ENCODE data around the gene UNC93B1.

The UNC93B1 gene

DNA sequence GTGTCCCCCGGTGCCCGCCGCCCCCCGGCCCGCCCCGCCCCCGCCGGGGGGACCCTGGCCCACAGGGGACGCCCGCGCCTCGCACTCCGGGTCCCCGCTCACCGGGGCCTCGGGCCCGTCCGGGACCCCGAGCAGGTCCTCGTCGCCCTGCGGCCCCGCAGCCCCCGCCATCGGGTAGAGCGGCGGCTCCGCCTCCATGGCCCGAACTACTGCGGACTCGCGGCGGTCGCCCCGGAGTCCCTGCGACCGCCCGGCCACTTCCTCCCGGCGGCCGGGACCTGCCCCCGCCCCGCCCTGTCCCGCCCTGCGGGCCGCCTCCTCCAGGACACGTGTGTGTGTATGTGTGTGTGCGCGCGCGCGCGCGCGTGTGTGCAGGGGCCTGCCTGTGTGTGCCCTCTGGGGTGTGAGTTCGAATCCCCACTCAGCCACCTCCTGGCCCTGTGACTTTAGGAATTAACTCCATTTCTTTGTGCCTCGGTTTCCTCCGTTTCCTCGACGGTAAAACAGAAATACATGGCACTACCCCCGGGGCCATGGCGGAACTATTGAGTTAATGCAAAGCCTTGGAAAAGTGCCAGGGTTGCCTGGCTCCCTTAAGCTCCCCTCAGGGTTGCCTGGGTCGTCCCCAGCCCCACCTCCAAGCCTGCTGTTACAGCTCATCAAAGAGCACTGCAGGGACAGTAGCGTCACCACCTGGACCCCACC lies at the start of gene UNC93B1:
TSS of gene UNC93B1 (minus strand) at position 252 of the 705 bp plus-strand sequence. CDS start at position 198, 54 bp downstream.
- DNase-seq (ENCODE audit: low read depth in 2 of 3, low spot score in 1 of 3), result peak; percentile 61 to 83 (median 71)

GRCh38 chr11:68053117-68053516 lies 49.2 kb upstream of the UNC93B1 start:
- no peak for DNase-seq (ENCODE audit: low read depth in 2 of 3, low spot score in 1 of 3)

- no peak for DNase-seq (ENCODE audit: low read depth in 2 of 3, low spot score in 1 of 3)
These were observed 48.4 kb upstream of the UNC93B1 start for GRCh38 chr11:68052137-68052873.

- DNase-seq (ENCODE audit: low read depth in 2 of 3, low spot score in 1 of 3), result no peak
These were observed 47.6 kb upstream of the UNC93B1 start for GRCh38 chr11:68051191-68052136.

- DNase-seq (ENCODE audit: low read depth in 2 of 3, low spot score in 1 of 3), result no peak
These were observed 46.5 kb upstream of the UNC93B1 start for GRCh38 chr11:68050371-68050841.

- DNase-seq (ENCODE audit: low read depth in 2 of 3, low spot score in 1 of 3), result no peak
These were observed 45.8 kb upstream of the UNC93B1 start for GRCh38 chr11:68049509-68050370.

GRCh38 chr11:68048681-68049508 lies 45.0 kb upstream of the UNC93B1 start:
- no peak for DNase-seq (ENCODE audit: low read depth in 2 of 3, low spot score in 1 of 3)

- DNase-seq (ENCODE audit: low read depth in 2 of 3, low spot score in 1 of 3), result no peak
These were observed 43.8 kb upstream of the UNC93B1 start for GRCh38 chr11:68047437-68048290.

GRCh38 chr11:68044898-68045351 lies 41.0 kb upstream of the UNC93B1 start:
- DNase-seq (ENCODE audit: low read depth in 2 of 3, low spot score in 1 of 3), result no peak

GRCh38 chr11:68044145-68044813 lies 40.4 kb upstream of the UNC93B1 start:
- DNase-seq (ENCODE audit: low read depth in 2 of 3, low spot score in 1 of 3), result no peak

DNA sequence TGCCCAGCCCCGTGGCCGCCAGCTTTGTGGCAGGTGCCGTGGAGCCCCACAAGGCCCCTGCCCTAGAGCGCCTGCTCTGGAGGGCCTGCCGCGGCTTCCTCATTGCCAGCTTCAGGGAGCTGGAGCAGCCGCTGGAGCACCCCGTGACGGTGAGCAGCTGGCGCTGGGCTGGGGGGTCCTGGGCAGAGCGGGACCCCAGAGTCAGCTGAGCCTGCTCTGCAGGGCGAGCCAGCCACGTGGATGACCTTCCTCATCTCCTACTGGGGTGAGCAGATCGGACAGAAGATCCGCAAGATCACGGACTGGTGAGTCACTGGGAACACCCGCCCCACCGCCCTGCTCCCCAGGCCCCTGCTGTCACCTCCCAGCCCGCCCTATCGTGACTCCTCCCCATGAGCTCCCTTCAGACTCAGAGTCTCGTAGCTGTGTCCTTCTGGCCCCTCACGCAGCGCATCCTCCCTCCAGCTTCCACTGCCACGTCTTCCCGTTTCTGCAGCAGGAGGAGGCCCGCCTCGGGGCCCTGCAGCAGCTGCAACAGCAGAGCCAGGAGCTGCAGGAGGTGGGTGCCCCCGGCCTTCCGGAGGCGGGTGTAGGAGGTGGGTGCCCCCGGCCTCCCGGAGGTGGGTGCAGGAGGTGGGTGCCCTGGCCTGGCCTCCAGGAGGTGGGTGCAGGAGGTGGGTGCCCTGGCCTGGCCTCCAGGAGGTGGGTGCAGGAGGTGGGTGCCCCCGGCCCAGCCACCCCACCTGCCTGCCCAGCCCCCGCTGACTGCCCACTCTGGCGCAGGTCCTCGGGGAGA lies 39.6 kb upstream of the UNC93B1 start:
- no peak for DNase-seq (ENCODE audit: low read depth in 2 of 3, low spot score in 1 of 3)

GRCh38 chr11:68043029-68043348 lies 39.1 kb upstream of the UNC93B1 start:
- no peak for DNase-seq (ENCODE audit: low read depth in 2 of 3, low spot score in 1 of 3)

DNA sequence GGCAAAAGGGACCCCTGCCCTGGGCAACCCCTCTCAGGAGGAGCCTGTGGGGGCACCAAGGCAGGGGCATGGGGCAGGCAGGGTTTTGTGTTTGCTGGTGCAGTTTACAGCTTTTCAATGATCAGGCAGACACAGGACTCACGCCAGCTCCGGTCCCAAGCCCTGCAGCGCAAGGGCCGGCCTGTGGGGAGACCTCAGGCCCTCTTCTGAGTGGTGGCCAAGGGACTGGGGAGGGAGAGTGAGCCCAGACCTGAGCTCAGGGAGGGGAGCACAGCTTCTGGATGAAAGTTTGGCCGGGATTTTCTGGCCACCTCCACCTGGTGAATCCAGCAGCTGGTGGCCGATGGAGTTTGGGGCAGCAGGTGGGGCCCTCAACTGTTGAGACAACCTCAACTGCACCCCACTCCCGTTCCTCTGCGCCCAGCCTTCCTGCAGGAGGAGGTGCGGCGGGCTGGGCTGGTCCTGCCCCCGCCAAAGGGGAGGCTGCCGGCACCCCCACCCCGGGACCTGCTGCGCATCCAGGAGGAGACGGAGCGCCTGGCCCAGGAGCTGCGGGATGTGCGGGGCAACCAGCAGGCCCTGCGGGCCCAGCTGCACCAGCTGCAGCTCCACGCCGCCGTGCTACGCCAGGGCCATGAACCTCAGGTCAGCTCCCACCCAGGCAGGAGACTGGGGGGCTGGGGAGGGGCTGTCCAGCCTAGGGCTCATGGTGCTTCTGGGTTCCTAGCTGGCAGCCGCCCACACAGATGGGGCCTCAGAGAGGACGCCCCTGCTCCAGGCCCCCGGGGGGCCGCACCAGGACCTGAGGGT lies 38.5 kb upstream of the UNC93B1 start:
- no peak for DNase-seq (ENCODE audit: low read depth in 2 of 3, low spot score in 1 of 3)

GRCh38 chr11:68041617-68042218 lies 37.8 kb upstream of the UNC93B1 start:
- DNase-seq (ENCODE audit: low read depth in 2 of 3, low spot score in 1 of 3), result no peak

- DNase-seq (ENCODE audit: low read depth in 2 of 3, low spot score in 1 of 3), result no peak
These were observed 37.2 kb upstream of the UNC93B1 start for GRCh38 chr11:68040957-68041591.
